HFF-Myc (cell line): ENCODE results near the gene BRSK2.

Experiments
- DNase-seq: peaks from one replicate; pipeline ENCODE4 v3.0.0-alpha.2; 2011; ENCODE audit warnings: low read depth; ENCODE audit errors: extremely low read depth
- H3K4me3 ChIP-seq: replicated peaks from 2 replicates; pipeline ENCODE4 v1.5.1; 2011; ENCODE audit warnings: low read depth, mild to moderate bottlenecking, control low read depth, low read length
- TF ChIP-seq, protein P1 (sequence below): IDR thresholded peaks from 2 replicates; pipeline ENCODE4 v1.5.1; 2012; ENCODE audit warnings: mild to moderate bottlenecking, low read depth, low read length, control low read depth; ENCODE audit errors: missing control alignments

Gene BRSK2

GRCh38 chr11:1484695-1485503 is 95.2 kb downstream of the BRSK2 start:
- TF ChIP-seq, protein P1, sequence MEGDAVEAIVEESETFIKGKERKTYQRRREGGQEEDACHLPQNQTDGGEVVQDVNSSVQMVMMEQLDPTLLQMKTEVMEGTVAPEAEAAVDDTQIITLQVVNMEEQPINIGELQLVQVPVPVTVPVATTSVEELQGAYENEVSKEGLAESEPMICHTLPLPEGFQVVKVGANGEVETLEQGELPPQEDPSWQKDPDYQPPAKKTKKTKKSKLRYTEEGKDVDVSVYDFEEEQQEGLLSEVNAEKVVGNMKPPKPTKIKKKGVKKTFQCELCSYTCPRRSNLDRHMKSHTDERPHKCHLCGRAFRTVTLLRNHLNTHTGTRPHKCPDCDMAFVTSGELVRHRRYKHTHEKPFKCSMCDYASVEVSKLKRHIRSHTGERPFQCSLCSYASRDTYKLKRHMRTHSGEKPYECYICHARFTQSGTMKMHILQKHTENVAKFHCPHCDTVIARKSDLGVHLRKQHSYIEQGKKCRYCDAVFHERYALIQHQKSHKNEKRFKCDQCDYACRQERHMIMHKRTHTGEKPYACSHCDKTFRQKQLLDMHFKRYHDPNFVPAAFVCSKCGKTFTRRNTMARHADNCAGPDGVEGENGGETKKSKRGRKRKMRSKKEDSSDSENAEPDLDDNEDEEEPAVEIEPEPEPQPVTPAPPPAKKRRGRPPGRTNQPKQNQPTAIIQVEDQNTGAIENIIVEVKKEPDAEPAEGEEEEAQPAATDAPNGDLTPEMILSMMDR: no peak
- H3K4me3 ChIP-seq: no peak overlapping the region
- no peak for DNase-seq

DNA sequence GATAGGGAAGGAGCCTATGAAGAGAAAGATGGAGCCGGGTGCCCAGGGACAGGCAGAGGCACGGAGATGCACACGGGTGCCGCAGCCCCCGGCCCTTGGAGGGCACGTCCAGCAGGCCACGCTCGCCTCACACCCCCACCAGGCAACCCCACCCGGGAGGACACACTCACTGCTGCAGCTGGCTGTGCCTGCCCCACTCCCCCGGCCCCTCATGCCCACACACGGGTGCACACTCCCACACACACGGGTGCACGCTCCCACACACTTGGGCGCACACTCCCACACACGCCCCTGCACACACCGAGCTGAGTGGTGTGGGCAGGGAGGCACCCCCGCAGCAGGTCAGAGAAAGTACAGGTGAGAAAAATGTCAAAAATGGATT is 95.8 kb downstream of the BRSK2 start:
- DNase-seq: no peak
- no peak overlapping the region for H3K4me3 ChIP-seq
- TF ChIP-seq, protein P1: no peak

- DNase-seq: no peak
- TF ChIP-seq, protein P1: no peak
Measured at GRCh38 chr11:1486054-1486825, 96.5 kb downstream of the BRSK2 start, which contains the start of gene MOB2. TSS of gene MOB2 (minus strand) at chr11:1486779. CDS start at chr11:1486556, 223 bp downstream.

GRCh38 chr11:1487091-1487850 is 97.5 kb downstream of the BRSK2 start:
- TF ChIP-seq, protein P1: no peak
- DNase-seq: no peak
- H3K4me3 ChIP-seq: no peak overlapping the region

More at GRCh38 chr11:1486054-1486825, 96.5 kb downstream of the BRSK2 start, which contains the start of gene MOB2:
- no peak within 1 kb of the TSS for H3K4me3 ChIP-seq

DNA sequence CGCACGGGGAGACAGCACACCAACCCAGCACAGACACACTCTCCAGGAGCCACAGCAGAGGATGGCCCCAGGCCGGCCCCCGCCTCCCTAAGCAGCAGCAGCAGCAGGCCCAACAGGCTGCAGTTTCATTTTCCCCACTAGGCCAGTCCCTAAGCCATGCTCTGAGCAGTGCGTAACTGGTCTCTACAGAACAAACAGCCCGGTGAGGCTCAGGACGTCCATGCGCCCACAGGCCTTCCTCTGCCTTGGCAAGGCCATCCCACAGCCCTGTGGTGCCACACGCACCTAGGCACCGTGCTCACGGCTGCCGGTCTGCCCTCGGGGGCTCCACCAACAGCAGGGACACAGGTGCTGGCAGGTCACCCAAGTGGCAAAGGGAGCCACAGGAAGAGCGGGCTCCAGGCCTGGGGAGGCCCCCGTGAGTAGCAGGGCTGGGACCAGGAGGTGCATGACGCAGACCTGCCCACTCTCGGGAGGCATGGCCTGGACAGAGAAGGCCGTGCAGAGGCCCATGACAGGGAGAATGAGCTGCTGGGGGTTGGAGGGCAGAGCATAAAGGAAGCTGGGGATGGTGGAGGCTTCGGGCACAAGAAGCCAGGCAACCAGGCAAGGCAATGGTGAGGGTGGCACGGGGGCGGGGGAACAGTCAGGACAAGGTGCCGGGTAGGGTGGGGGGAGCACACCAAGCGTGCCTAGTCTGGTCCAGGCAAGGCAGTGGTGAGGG is 98.3 kb downstream of the BRSK2 start:
- no peak for DNase-seq
- no peak overlapping the region for H3K4me3 ChIP-seq
- TF ChIP-seq, protein P1: no peak
